HEK293 (cell line): Measurements from ENCODE around the gene GABRA5.

Experiments
- CTCF ChIA-PET: fragments of 350-600 bp; formaldehyde crosslinking; extraction: SDS; loops from one replicate; lab custom pipeline; 2021; ENCODE audit warnings: antibody characterized with exemption; lab: Yijun Ruan, JAX
- POLR2A ChIA-PET: fragments of 300-600 bp; formaldehyde crosslinking; extraction: SDS; loops from one replicate; lab custom pipeline; 2020; ENCODE audit warnings: antibody characterized with exemption, inconsistent platforms; lab: Yijun Ruan, JAX
- H3K27ac ChIP-seq: fragments of 200-500 bp; sonication (Bioruptor generic); 2 replicates; pipeline ENCODE4 v1.5.1; 2014; ENCODE audit warnings: low read depth, low read length, control low read depth, inconsistent platforms; ENCODE audit errors: extremely low read depth
- H3K36me3 ChIP-seq, 2 experiments: fragments of 200-500 bp in 1 of 2; sonication (Bioruptor generic) in 1 of 2; 1 replicate in 1 of 2; 2 replicates in 1 of 2; pipeline ENCODE4 v1.5.1; 2014 to 2017; ENCODE audit warnings: inconsistent platforms in 2 of 2, low read length in 2 of 2; ENCODE audit not compliant: control insufficient read depth in 2 of 2, insufficient read depth in 1 of 2
- H3K4me1 ChIP-seq: fragments of 200-500 bp; sonication (Bioruptor generic); 2 replicates; pipeline ENCODE4 v1.5.1; 2014; ENCODE audit warnings: mild to moderate bottlenecking, low read length, inconsistent platforms; ENCODE audit not compliant: control insufficient read depth, insufficient read depth
- H3K4me3 ChIP-seq: 2 replicates; pipeline ENCODE4 v1.5.1; 2011; ENCODE audit warnings: low read depth, mild to moderate bottlenecking, control low read depth, low read length, moderate library complexity
- H3K9me3 ChIP-seq: fragments of 200-500 bp; sonication (Bioruptor generic); 2 replicates; pipeline ENCODE4 v1.5.1; 2014; ENCODE audit warnings: low read depth, low read length, inconsistent platforms; ENCODE audit not compliant: control insufficient read depth, insufficient read depth
- FEZF1 ChIP-seq: fragments of 450-650 bp; formaldehyde crosslinking; IDR thresholded peaks from 2 replicates; pipeline ENCODE4 v1.5.1; 2016; ENCODE audit warnings: missing biosample characterization, missing genetic modification characterization
- KLF10 ChIP-seq: fragments of 450-650 bp; IDR thresholded peaks from 2 replicates; pipeline ENCODE4 v1.5.1; 2018; ENCODE audit warnings: missing biosample characterization, mild to moderate bottlenecking, missing genetic modification characterization
- PRDM4 ChIP-seq: fragments of 450-650 bp; formaldehyde crosslinking; IDR thresholded peaks from 2 replicates; pipeline ENCODE4 v1.5.1; 2017; ENCODE audit warnings: missing biosample characterization, missing genetic modification characterization
- RBAK ChIP-seq: fragments of 450-650 bp; formaldehyde crosslinking; IDR thresholded peaks from 2 replicates; pipeline ENCODE4 v1.5.1; 2016; ENCODE audit warnings: missing biosample characterization, missing genetic modification characterization
- ZIC2 ChIP-seq: fragments of 450-650 bp; formaldehyde crosslinking; IDR thresholded peaks from 2 replicates; pipeline ENCODE4 v1.5.1; 2016; ENCODE audit warnings: missing biosample characterization, missing genetic modification characterization
- ZNF2 ChIP-seq: fragments of 450-650 bp; formaldehyde crosslinking; IDR thresholded peaks from 2 replicates; pipeline ENCODE4 v1.5.1; 2016; ENCODE audit warnings: missing biosample characterization, missing genetic modification characterization
- ZNF280D ChIP-seq: fragments of 450-650 bp; formaldehyde crosslinking; IDR thresholded peaks from 2 replicates; pipeline ENCODE4 v1.5.1; 2016; ENCODE audit warnings: missing biosample characterization, missing genetic modification characterization
- ZNF394 ChIP-seq: fragments of 450-650 bp; formaldehyde crosslinking; IDR thresholded peaks from 2 replicates; pipeline ENCODE4 v1.5.1; 2016; ENCODE audit warnings: missing biosample characterization, missing genetic modification characterization, mild to moderate bottlenecking, moderate library complexity, borderline replicate concordance
- ZNF433 ChIP-seq: fragments of 450-650 bp; formaldehyde crosslinking; IDR thresholded peaks from 2 replicates; pipeline ENCODE4 v1.5.1; 2016; ENCODE audit warnings: missing biosample characterization, missing genetic modification characterization, low read depth
- ZNF514 ChIP-seq: fragments of 450-650 bp; formaldehyde crosslinking; IDR thresholded peaks from 2 replicates; pipeline ENCODE4 v1.5.1; 2016; ENCODE audit warnings: missing biosample characterization, missing genetic modification characterization
- ZNF639 ChIP-seq: fragments of 450-650 bp; formaldehyde crosslinking; IDR thresholded peaks from 2 replicates; pipeline ENCODE4 v1.5.1; 2016; ENCODE audit warnings: missing biosample characterization, missing genetic modification characterization

GABRA5 gene

GRCh38 chr15:26928051-26928450, 61.2 kb downstream of the GABRA5 start (continued):
- TF ChIP-seq PRDM4, result no peak
- TF ChIP-seq ZNF514 (tag by site-specific recombination), result no peak
- TF ChIP-seq ZNF2 (tag by site-specific recombination), result no peak
- TF ChIP-seq RBAK (tag by site-specific recombination), result no peak
- no peak for TF ChIP-seq ZIC2
- no peak for TF ChIP-seq KLF10 (tag by site-specific recombination)

GRCh38 chr15:26929588-26929987, 62.7 kb downstream of the GABRA5 start:
- H3K4me3 ChIP-seq, result no peak overlapping the region
- CTCF ChIA-PET, result no interaction called here

More at GRCh38 chr15:26929588-26929987, 62.7 kb downstream of the GABRA5 start:
- no peak for TF ChIP-seq FEZF1 (tag by site-specific recombination)
- TF ChIP-seq ZNF639, result no peak
- no peak for TF ChIP-seq ZNF394
- no peak for TF ChIP-seq PRDM4
- no peak for TF ChIP-seq ZNF280D
- no peak for TF ChIP-seq ZNF433
- Histone ChIP-seq H3K4me1 (no peaks in the 10 kb centered on the region), H3K36me3 (no peaks in the 10 kb centered on the region), H3K27ac (no peak overlapping the region), H3K9me3 (no peaks in the 10 kb centered on the region)
- POLR2A ChIA-PET, result no interaction called here
